ENCODE data around the gene CCDC148. TPM values are rescaled to one million over a fixed set of nuclear protein-coding genes. Genes with fewer than 3 reads are reported as not detected.

The CCDC148 gene
- total RNA-seq, 2 donors from 2014 or later = 2.7 to 5.0 TPM

DNA sequence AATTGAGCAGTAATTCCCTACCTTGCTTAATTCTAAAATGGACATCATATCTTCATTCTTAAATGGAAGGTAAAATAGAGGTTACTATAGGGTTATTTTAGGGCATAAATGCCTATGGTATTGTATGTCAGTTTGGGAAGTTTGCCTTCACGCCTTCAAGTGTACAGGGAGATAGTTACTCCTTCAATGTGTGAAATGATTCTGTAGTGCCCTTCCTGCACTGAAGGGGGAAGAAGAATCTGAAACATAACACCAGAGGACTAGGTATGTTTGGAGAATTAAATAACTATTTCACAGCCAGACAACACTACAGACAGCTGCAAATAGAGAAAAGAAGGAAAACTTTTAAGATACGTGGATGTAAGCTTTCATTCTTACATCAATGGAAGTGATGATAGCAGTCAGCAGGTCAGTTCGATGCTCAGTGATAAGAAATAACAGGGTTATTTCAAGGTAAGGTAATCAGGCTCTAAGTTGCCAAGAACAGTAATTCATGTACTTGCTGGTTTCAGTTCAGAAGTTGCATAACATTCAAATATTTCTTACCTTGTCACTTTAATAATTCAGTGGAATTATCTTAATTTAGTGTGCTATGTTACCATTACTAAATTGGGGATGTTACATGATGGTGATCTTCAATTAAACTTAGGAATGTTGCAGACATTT lies 4.2 kb upstream of the CCDC148 start:
- no peak overlapping the region for H3K27ac ChIP-seq (ENCODE audit: low read depth, low read length)
- peak overlapping the region; percentile 13 for H3K4me3 ChIP-seq (ENCODE audit: low read length)
- Mint-ChIP-seq H3K4me3 (no peak overlapping the region), H3K27me3 (ENCODE audit: insufficient read depth) (no peaks in the 10 kb centered on the region), H3K4me1 (peaks cover 30% of the 10 kb centered on the region), H3K9me3 (no peaks in the 10 kb centered on the region), H3K36me3 (ENCODE audit: low read depth) (no peaks in the 10 kb centered on the region), H3K27ac (no peak overlapping the region)
- H3K36me3 ChIP-seq (ENCODE audit: control insufficient read depth, insufficient read depth, low read length) = no peaks in the 10 kb centered on the region
- H3K9ac ChIP-seq (ENCODE audit: extremely low read depth, low read length, poor library complexity, severe bottlenecking) = no peak overlapping the region
- peak; percentile 58 for TF ChIP-seq CTCF (conservative IDR thresholded peaks at IDR 0.05)
- 77 to 90% methylated on average over 3 of the region's 3 CpGs for WGBS, 2 experiments (ENCODE audit: insufficient coverage in 1 of 2, insufficient read length in 1 of 2)
- no peak for DNase-seq
- H3K4me1 ChIP-seq (ENCODE audit: control insufficient read depth, insufficient read depth, low read length) = peaks cover 5% of the 10 kb centered on the region
- H3K27me3 ChIP-seq (ENCODE audit: control insufficient read depth, insufficient read depth, low read length, poor library complexity, severe bottlenecking) = no peaks in the 10 kb centered on the region
- H3K9me3 ChIP-seq (ENCODE audit: control insufficient read depth, low read length) = no peaks in the 10 kb centered on the region

- 40 to 48% methylated on average over 4 to 8 of the region's 9 CpGs for WGBS, 2 experiments (ENCODE audit: insufficient coverage in 1 of 2, insufficient read length in 1 of 2)
- Histone ChIP-seq H3K9ac (ENCODE audit: extremely low read depth, low read length, poor library complexity, severe bottlenecking) (peak overlapping the region; percentile 74), H3K36me3 (ENCODE audit: control insufficient read depth, insufficient read depth, low read length) (no peaks in the 10 kb centered on the region), H3K9me3 (ENCODE audit: control insufficient read depth, low read length) (no peaks in the 10 kb centered on the region), H3K27ac (ENCODE audit: low read depth, low read length) (no peak overlapping the region), H3K4me1 (ENCODE audit: control insufficient read depth, insufficient read depth, low read length) (peaks cover 5% of the 10 kb centered on the region), H3K4me3 (ENCODE audit: low read length) (peak overlapping the region; percentile 91), H3K27me3 (ENCODE audit: control insufficient read depth, insufficient read depth, low read length, poor library complexity, severe bottlenecking) (no peaks in the 10 kb centered on the region)
- TF ChIP-seq CTCF (conservative IDR thresholded peaks at IDR 0.05) = no peak
- DNase-seq = no peak
- Mint-ChIP-seq H3K27me3 (ENCODE audit: insufficient read depth) (peaks cover 2% of the 10 kb centered on the region), H3K4me3 (peak overlapping the region; percentile 97), H3K9me3 (no peaks in the 10 kb centered on the region), H3K4me1 (peaks cover 29% of the 10 kb centered on the region), H3K36me3 (ENCODE audit: low read depth) (no peaks in the 10 kb centered on the region), H3K27ac (no peak overlapping the region)
These were observed 2.8 kb upstream of the CCDC148 start for GRCh38 chr2:158459161-158460003.

DNA sequence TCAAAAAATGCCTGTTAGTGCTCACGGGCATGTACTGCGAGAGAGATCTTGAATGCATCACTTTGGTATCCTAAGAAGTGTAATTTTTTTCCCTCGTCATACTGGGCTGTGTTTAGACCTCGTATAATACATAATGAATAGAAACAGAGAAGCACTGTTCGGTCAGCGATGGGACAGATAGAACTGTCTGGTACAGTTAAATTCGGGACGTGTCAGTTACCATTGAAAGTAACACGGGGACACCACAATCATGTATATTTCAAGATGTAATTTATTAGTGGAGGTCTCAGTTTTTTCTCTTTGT lies 2.0 kb upstream of the CCDC148 start:
- peaks cover 2% of the 10 kb centered on the region for H3K27me3 Mint-ChIP-seq (ENCODE audit: insufficient read depth)
- TF ChIP-seq CTCF (conservative IDR thresholded peaks at IDR 0.05) = no peak
- Histone ChIP-seq H3K9me3 (ENCODE audit: control insufficient read depth, low read length) (no peaks in the 10 kb centered on the region), H3K36me3 (ENCODE audit: control insufficient read depth, insufficient read depth, low read length) (no peaks in the 10 kb centered on the region), H3K4me1 (ENCODE audit: control insufficient read depth, insufficient read depth, low read length) (peaks cover 5% of the 10 kb centered on the region), H3K9ac (ENCODE audit: extremely low read depth, low read length, poor library complexity, severe bottlenecking) (peak overlapping the region; percentile 74), H3K4me3 (ENCODE audit: low read length) (peak overlapping the region; percentile 91), H3K27ac (ENCODE audit: low read depth, low read length) (no peak overlapping the region), H3K27me3 (ENCODE audit: control insufficient read depth, insufficient read depth, low read length, poor library complexity, severe bottlenecking) (no peaks in the 10 kb centered on the region)
- H3K4me1 Mint-ChIP-seq = peaks cover 29% of the 10 kb centered on the region
- 14% methylated on average over 6 to 9 of the region's 9 CpGs for WGBS, 2 experiments (ENCODE audit: insufficient coverage in 1 of 2, insufficient read length in 1 of 2)
- H3K27ac Mint-ChIP-seq = peak overlapping the region; percentile 99
- H3K9me3 Mint-ChIP-seq = no peaks in the 10 kb centered on the region
- no peak for DNase-seq
- no peaks in the 10 kb centered on the region for H3K36me3 Mint-ChIP-seq (ENCODE audit: low read depth)
- H3K4me3 Mint-ChIP-seq = peak overlapping the region; percentile 97

All from endodermal cell (in vitro differentiated cells).